H9 (cell line): ENCODE measurements around the gene GCN1. TPM values are rescaled to one million over a fixed set of nuclear protein-coding genes. Genes with fewer than 3 reads are reported as not detected.

Source experiments
- DNase-seq: peaks from one replicate; pipeline ENCODE4 v3.0.0-alpha.2; 2017
- H2AFZ ChIP-seq: one replicate; pipeline ENCODE4 v1.6.1; 2013; ENCODE audit warnings: mild to moderate bottlenecking, low read length, control low read depth, moderate library complexity
- H2AK5ac ChIP-seq: 2 replicates; pipeline ENCODE4 v1.6.1; 2013; ENCODE audit warnings: low read length, control low read depth, mixed read lengths; ENCODE audit not compliant: insufficient read length
- H2BK120ac ChIP-seq: one replicate; pipeline ENCODE4 v1.6.1; 2013; ENCODE audit warnings: low read depth, mild to moderate bottlenecking, low read length, control low read depth, inconsistent platforms; ENCODE audit not compliant: poor library complexity, severe bottlenecking
- H2BK12ac ChIP-seq: 2 replicates; pipeline ENCODE4 v1.6.1; 2013; ENCODE audit warnings: low read length, control low read depth, mixed read lengths, low read depth; ENCODE audit not compliant: insufficient read length
- H2BK15ac ChIP-seq: 2 replicates; pipeline ENCODE4 v1.6.1; 2013; ENCODE audit warnings: low read depth, low read length, control low read depth
- H2BK20ac ChIP-seq: one replicate; pipeline ENCODE4 v1.6.1; 2013; ENCODE audit warnings: low read depth, mild to moderate bottlenecking, low read length, control low read depth, inconsistent platforms; ENCODE audit not compliant: poor library complexity, severe bottlenecking
- H2BK5ac ChIP-seq: 2 replicates; pipeline ENCODE4 v1.6.1; 2013; ENCODE audit warnings: low read length, control low read depth, mixed read lengths; ENCODE audit not compliant: insufficient read length
- H3K14ac ChIP-seq: 2 replicates; pipeline ENCODE4 v1.6.1; 2013; ENCODE audit warnings: low read length, control low read depth; ENCODE audit not compliant: insufficient read depth
- H3K18ac ChIP-seq: 2 replicates; pipeline ENCODE4 v1.6.1; 2013; ENCODE audit warnings: low read depth, mild to moderate bottlenecking, mixed read lengths, low read length, control low read depth; ENCODE audit not compliant: insufficient read length
- H3K23ac ChIP-seq: 2 replicates; pipeline ENCODE4 v1.6.1; 2013; ENCODE audit warnings: low read length, control low read depth, mixed read lengths, low read depth; ENCODE audit not compliant: insufficient read length
- H3K23me2 ChIP-seq: 2 replicates; pipeline ENCODE4 v1.6.1; 2013; ENCODE audit warnings: low read depth, mild to moderate bottlenecking, mixed read lengths, low read length, control low read depth; ENCODE audit not compliant: insufficient read length, poor library complexity, severe bottlenecking
- H3K27ac ChIP-seq: 2 replicates; pipeline ENCODE4 v1.5.1; 2013; ENCODE audit warnings: low read length, control low read depth, mixed read lengths, low read depth; ENCODE audit not compliant: insufficient read length
- H3K27me3 ChIP-seq: 2 replicates; pipeline ENCODE4 v1.6.1; 2013; ENCODE audit warnings: low read length, control low read depth, inconsistent platforms; ENCODE audit not compliant: insufficient read depth
- H3K4ac ChIP-seq: 2 replicates; pipeline ENCODE4 v1.6.1; 2013; ENCODE audit warnings: low read depth, mild to moderate bottlenecking, control low read depth, inconsistent platforms, low read length, moderate library complexity
- H3K4me1 ChIP-seq: 2 replicates; pipeline ENCODE4 v1.6.1; 2013; ENCODE audit warnings: low read length, control low read depth, inconsistent platforms; ENCODE audit not compliant: insufficient read depth
- H3K4me2 ChIP-seq: 2 replicates; pipeline ENCODE4 v1.6.1; 2013; ENCODE audit warnings: low read length, control low read depth, mixed read lengths; ENCODE audit not compliant: insufficient read length, insufficient read depth
- H3K56ac ChIP-seq: 2 replicates; pipeline ENCODE4 v1.6.1; 2013; ENCODE audit warnings: low read depth, mild to moderate bottlenecking, mixed read lengths, low read length, control low read depth; ENCODE audit not compliant: insufficient read length
- H3K79me1 ChIP-seq: 2 replicates; pipeline ENCODE4 v1.6.1; 2013; ENCODE audit warnings: low read depth, mild to moderate bottlenecking, moderate library complexity, low read length, control low read depth, inconsistent platforms; ENCODE audit not compliant: insufficient read depth, poor library complexity, severe bottlenecking
- H3K79me2 ChIP-seq: 2 replicates; pipeline ENCODE4 v1.6.1; 2013; ENCODE audit warnings: low read length, control low read depth, inconsistent platforms; ENCODE audit not compliant: insufficient read depth
- H3K9ac ChIP-seq: 2 replicates; pipeline ENCODE4 v1.6.1; 2013; ENCODE audit warnings: low read length, control low read depth, mixed read lengths; ENCODE audit not compliant: insufficient read length; ENCODE audit errors: extremely low read depth
- H3K9me3 ChIP-seq: one replicate; pipeline ENCODE4 v1.6.1; 2013; ENCODE audit warnings: low read depth, low read length, inconsistent platforms; ENCODE audit not compliant: control insufficient read depth
- H3T11ph ChIP-seq: one replicate; pipeline ENCODE4 v1.6.1; 2013; ENCODE audit warnings: mild to moderate bottlenecking, low read length, control low read depth, inconsistent platforms
- H4K20me1 ChIP-seq: one replicate; pipeline ENCODE4 v1.6.1; 2013; ENCODE audit not compliant: control insufficient read depth, insufficient read length, insufficient read depth
- H4K5ac ChIP-seq: 2 replicates; pipeline ENCODE4 v1.6.1; 2013; ENCODE audit warnings: low read depth, mild to moderate bottlenecking, mixed read lengths, low read length, control low read depth; ENCODE audit not compliant: insufficient read length
- H4K8ac ChIP-seq: replicated peaks from 2 replicates; pipeline ENCODE4 v1.6.1; 2013; ENCODE audit warnings: low read length, control low read depth, mixed read lengths, low read depth; ENCODE audit not compliant: insufficient read length
- H4K91ac ChIP-seq: 2 replicates; pipeline ENCODE4 v1.6.1; 2013; ENCODE audit warnings: low read depth, mild to moderate bottlenecking, moderate library complexity, mixed read lengths, low read length, control low read depth; ENCODE audit not compliant: insufficient read length
- H3K27ac Mint-ChIP-seq, 3 experiments: 2 replicates in 2 of 3; 3 replicates in 1 of 3; pipeline ENCODE4 v1.8.0; 2020 to 2021; ENCODE audit warnings: mixed read lengths in 3 of 3, mild to moderate bottlenecking in 1 of 3, moderate library complexity in 1 of 3
- H3K27me3 Mint-ChIP-seq: 2 replicates; pipeline ENCODE4 v1.8.0; 2021; ENCODE audit warnings: low read depth, mild to moderate bottlenecking, moderate library complexity, mixed read lengths
- H3K36me3 Mint-ChIP-seq, 3 experiments: 2 replicates in 2 of 3; 3 replicates in 1 of 3; pipeline ENCODE4 v1.8.0; 2020 to 2021; ENCODE audit warnings: low read depth in 3 of 3, mixed read lengths in 3 of 3; ENCODE audit not compliant: insufficient read depth in 1 of 3
- H3K4me1 Mint-ChIP-seq, 2 experiments: 2 replicates each; pipeline ENCODE4 v1.8.0; 2020; ENCODE audit warnings: mixed read lengths in 2 of 2
- H3K4me3 Mint-ChIP-seq, 2 experiments: 2 replicates in 1 of 2; 3 replicates in 1 of 2; pipeline ENCODE4 v1.8.0; 2020 to 2021; ENCODE audit warnings: mild to moderate bottlenecking in 2 of 2, mixed read lengths in 2 of 2, moderate library complexity in 1 of 2
- H3K9me3 Mint-ChIP-seq, 2 experiments: 2 replicates in 1 of 2; 3 replicates in 1 of 2; pipeline ENCODE4 v1.8.0; 2020; ENCODE audit warnings: mild to moderate bottlenecking in 2 of 2, mixed read lengths in 2 of 2, moderate library complexity in 1 of 2
- WGBS: extraction: QIAGEN DNeasy Blood & Tissue Kit; methylation state at CpG from one replicate; pipeline ENCODE4 v1.1.7; 2013; ENCODE audit warnings: missing lambda C conversion rate, low lambda C conversion rate, mixed read lengths; ENCODE audit not compliant: insufficient read length; ENCODE audit errors: extremely low coverage; 5-methylcytosine and 5-hydroxymethylcytosine counted together
- total RNA-seq: library from RNA; stranded (reverse); gene quantifications from 2 replicates; pipeline ENCODE4 v1.2.1, GENCODE V29; 2021
- TF ChIP-seq, protein P1 (sequence below): fragments of 200-600 bp; sonication (generic); conservative IDR thresholded peaks from 3 replicates; pipeline ENCODE4 v1.8.0; 2021; ENCODE audit warnings: antibody characterized with exemption, mild to moderate bottlenecking

The GCN1 gene
- total RNA-seq, 1 experiment from 2014 or later, result 137 TPM

DNA sequence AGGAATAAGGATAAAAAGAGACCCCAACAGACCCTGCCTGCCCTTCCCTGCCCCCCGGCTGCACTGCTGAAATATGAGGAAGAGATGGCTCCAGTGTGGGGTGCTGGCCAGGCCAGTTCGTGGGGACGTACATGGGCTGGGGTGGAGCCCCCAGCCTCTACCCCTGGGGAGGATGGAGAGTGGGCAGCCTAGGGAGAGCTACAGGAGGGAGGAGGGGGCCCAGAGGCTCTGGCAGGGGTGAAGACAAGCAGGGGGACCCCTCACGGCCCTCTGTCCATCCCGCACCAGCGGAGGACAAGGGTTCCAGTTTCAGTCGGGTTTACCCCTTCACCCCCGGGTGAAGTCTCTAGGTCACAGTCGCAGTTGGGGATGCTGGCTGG lies 17.4 kb upstream of the GCN1 start:
- WGBS, result no CpG with 5 or more reads among the region's 9 CpGs
- Histone ChIP-seq H3K14ac (no peak overlapping the region), H3K56ac (no peak overlapping the region), H3K9me3 (no peaks in the 10 kb centered on the region), H3K4me1 (no peaks in the 10 kb centered on the region), H4K5ac (no peak overlapping the region), H3T11ph (no peak overlapping the region), H3K23me2 (no peaks in the 10 kb centered on the region), H3K79me2 (no peaks in the 10 kb centered on the region), H2BK20ac (no peak overlapping the region), H3K4ac (no peak overlapping the region), H4K91ac (no peak overlapping the region), H2BK12ac (no peak overlapping the region), H3K27ac (no peak overlapping the region), H3K4me2 (no peak overlapping the region), H2AFZ (no peak overlapping the region), H2BK5ac (no peak overlapping the region), H4K8ac (no peak overlapping the region), H3K27me3 (no peaks in the 10 kb centered on the region), H2BK120ac (no peak overlapping the region), H4K20me1 (no peaks in the 10 kb centered on the region), H3K79me1 (no peaks in the 10 kb centered on the region), H3K23ac (no peak overlapping the region), H3K18ac (no peak overlapping the region), H2AK5ac (no peak overlapping the region), H2BK15ac (no peak overlapping the region), H3K9ac (no peak overlapping the region)
- H3K27me3 Mint-ChIP-seq, result no peaks in the 10 kb centered on the region
- TF ChIP-seq, protein P1, sequence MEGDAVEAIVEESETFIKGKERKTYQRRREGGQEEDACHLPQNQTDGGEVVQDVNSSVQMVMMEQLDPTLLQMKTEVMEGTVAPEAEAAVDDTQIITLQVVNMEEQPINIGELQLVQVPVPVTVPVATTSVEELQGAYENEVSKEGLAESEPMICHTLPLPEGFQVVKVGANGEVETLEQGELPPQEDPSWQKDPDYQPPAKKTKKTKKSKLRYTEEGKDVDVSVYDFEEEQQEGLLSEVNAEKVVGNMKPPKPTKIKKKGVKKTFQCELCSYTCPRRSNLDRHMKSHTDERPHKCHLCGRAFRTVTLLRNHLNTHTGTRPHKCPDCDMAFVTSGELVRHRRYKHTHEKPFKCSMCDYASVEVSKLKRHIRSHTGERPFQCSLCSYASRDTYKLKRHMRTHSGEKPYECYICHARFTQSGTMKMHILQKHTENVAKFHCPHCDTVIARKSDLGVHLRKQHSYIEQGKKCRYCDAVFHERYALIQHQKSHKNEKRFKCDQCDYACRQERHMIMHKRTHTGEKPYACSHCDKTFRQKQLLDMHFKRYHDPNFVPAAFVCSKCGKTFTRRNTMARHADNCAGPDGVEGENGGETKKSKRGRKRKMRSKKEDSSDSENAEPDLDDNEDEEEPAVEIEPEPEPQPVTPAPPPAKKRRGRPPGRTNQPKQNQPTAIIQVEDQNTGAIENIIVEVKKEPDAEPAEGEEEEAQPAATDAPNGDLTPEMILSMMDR, result no peak
- no peaks in the 10 kb centered on the region for H3K9me3 Mint-ChIP-seq
- H3K27ac Mint-ChIP-seq, result peak overlapping the region in 2 of 3 experiments; percentile 47 to 64; a peak in 2 of 7 replicates
- no peak overlapping the region for H3K4me3 Mint-ChIP-seq
- DNase-seq, result no peak
- peaks cover 0 to 7% of the 10 kb centered on the region in 2 experiments; a peak in 2 of 4 replicates for H3K4me1 Mint-ChIP-seq
- H3K36me3 Mint-ChIP-seq, result peaks cover 25 to 69% (median 58%) of the 10 kb centered on the region in 3 experiments; a peak in 6 of 7 replicates
